GM12878 (cell line): Measurements from ENCODE around the gene TMEM236.

ENCODE experiments used
- BCL3 ChIP-seq: IDR thresholded peaks from 2 replicates; pipeline ENCODE4 v1.6.1; 2011; ENCODE audit warnings: borderline replicate concordance, low read depth, mild to moderate bottlenecking, moderate library complexity, low read length; ENCODE audit not compliant: insufficient read depth, poor library complexity, severe bottlenecking
- CTCF ChIP-seq, 3 experiments: IDR thresholded peaks in 2 of 3; conservative IDR thresholded peaks in 1 of 3; 2 replicates each; pipeline ENCODE4 v1.5.1; 2011; ENCODE audit warnings: low read depth in 3 of 3, low read length in 3 of 3, mild to moderate bottlenecking in 3 of 3, control low read depth in 2 of 3, moderate library complexity in 2 of 3, inconsistent platforms in 1 of 3, mixed read lengths in 1 of 3; ENCODE audit not compliant: control insufficient read depth in 2 of 3, insufficient read depth in 1 of 3; ENCODE audit errors: extremely low read depth in 1 of 3
- ETV6 ChIP-seq, 2 experiments: fragments of 450-650 bp in 1 of 2; IDR thresholded peaks in 1 of 2; conservative IDR thresholded peaks in 1 of 2; 2 replicates each; pipeline ENCODE4 v1.6.1; 2014; ENCODE audit warnings: antibody characterized with exemption in 1 of 2, borderline replicate concordance in 1 of 2, low read depth in 1 of 2, mild to moderate bottlenecking in 1 of 2, moderate library complexity in 1 of 2
- HDAC6 ChIP-seq: fragments of 200-600 bp; sonication (generic); IDR thresholded peaks from one replicate; pipeline ENCODE4 v1.8.0; 2017; ENCODE audit warnings: antibody characterized with exemption; ENCODE audit not compliant: unreplicated experiment
- NR2C2 ChIP-seq: IDR thresholded peaks from 2 replicates; pipeline ENCODE4 v1.6.1; 2011; ENCODE audit warnings: borderline replicate concordance, low read depth; ENCODE audit not compliant: control insufficient read depth, insufficient read length
- POLR2A ChIP-seq: IDR thresholded peaks from 2 replicates; pipeline ENCODE4 v1.6.1; 2011; ENCODE audit warnings: low read depth, mild to moderate bottlenecking, low read length
- POLR2AphosphoS5 ChIP-seq: IDR thresholded peaks from 2 replicates; pipeline ENCODE4 v1.6.1; 2011; ENCODE audit warnings: mild to moderate bottlenecking, low read length, inconsistent platforms
- SIN3A ChIP-seq: IDR thresholded peaks from 2 replicates; pipeline ENCODE4 v1.6.1; 2012; ENCODE audit warnings: low read depth, low read length, improper control_type of control experiment
- SPI1 ChIP-seq: IDR thresholded peaks from 2 replicates; pipeline ENCODE4 v1.6.1; 2011; ENCODE audit warnings: low read depth, mild to moderate bottlenecking, low read length, moderate library complexity, borderline replicate concordance; ENCODE audit not compliant: insufficient read depth
- TAF1 ChIP-seq: IDR thresholded peaks from 2 replicates; pipeline ENCODE4 v1.6.1; 2011; ENCODE audit warnings: mild to moderate bottlenecking, low read depth, low read length, borderline replicate concordance
- USF2 ChIP-seq: IDR thresholded peaks from 2 replicates; pipeline ENCODE4 v1.6.1; 2011; ENCODE audit warnings: low read depth, low read length, improper control_type of control experiment, borderline replicate concordance
- ZBED1 ChIP-seq: IDR thresholded peaks from 2 replicates; pipeline ENCODE4 v1.6.1; 2016; ENCODE audit warnings: borderline replicate concordance
- ZNF274 ChIP-seq: IDR thresholded peaks from one replicate; pipeline ENCODE4 v1.8.0; 2011; ENCODE audit not compliant: insufficient read length, insufficient read depth
- TF ChIP-seq, protein P1 (sequence below): IDR thresholded peaks from 2 replicates; pipeline ENCODE4 v1.6.1; 2011; ENCODE audit warnings: low read depth, mild to moderate bottlenecking, low read length, moderate library complexity, borderline replicate concordance; ENCODE audit errors: extremely low read depth

- TF ChIP-seq POLR2AphosphoS5 (no peak), POLR2A (no peak), SPI1 (no peak), TAF1 (no peak), CTCF (IDR thresholded peaks at IDR 0.05 in 2 of 3, conservative IDR thresholded peaks at IDR 0.05 in 1 of 3; ENCODE audit: control insufficient read depth in 2 of 3, extremely low read depth in 1 of 3, insufficient read depth in 1 of 3, low read depth in 3 of 3, low read length in 3 of 3) (no peak), NR2C2 (no peak), ETV6 (conservative IDR thresholded peaks at IDR 0.05 in 1 of 2, IDR thresholded peaks at IDR 0.05 in 1 of 2; ENCODE audit: borderline replicate concordance in 1 of 2, low read depth in 1 of 2) (no peak), ZNF274 (no peak), SIN3A (no peak), HDAC6 (no peak), ZBED1 (no peak), BCL3 (no peak), USF2 (no peak)
- TF ChIP-seq, protein P1, sequence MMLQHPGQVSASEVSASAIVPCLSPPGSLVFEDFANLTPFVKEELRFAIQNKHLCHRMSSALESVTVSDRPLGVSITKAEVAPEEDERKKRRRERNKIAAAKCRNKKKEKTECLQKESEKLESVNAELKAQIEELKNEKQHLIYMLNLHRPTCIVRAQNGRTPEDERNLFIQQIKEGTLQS, result no peak
Measured at GRCh38 chr10:17731331-17732020, 20.5 kb upstream of the TMEM236 start.
